GM21515 (cell line): ENCODE measurements around the gene HS6ST1.

Experiments
- ATAC-seq: cut with Tn5 transposase; IDR thresholded peaks from one replicate; pipeline ENCODE4 v1.9.1; 2021; ENCODE audit not compliant: unreplicated experiment

Gene HS6ST1

GRCh38 chr2:128300151-128301020, 18.3 kb downstream of the HS6ST1 start:
- no peak for ATAC-seq

GRCh38 chr2:128299628-128300027, 19.0 kb downstream of the HS6ST1 start:
- ATAC-seq: no peak

GRCh38 chr2:128298846-128299507, 19.7 kb downstream of the HS6ST1 start:
- no peak for ATAC-seq

- no peak for ATAC-seq
Measured at GRCh38 chr2:128298286-128298685, 20.4 kb downstream of the HS6ST1 start.

- no peak for ATAC-seq
Measured at GRCh38 chr2:128293870-128294455, 24.7 kb downstream of the HS6ST1 start.

- ATAC-seq: no peak
Measured at GRCh38 chr2:128293426-128293755, 25.3 kb downstream of the HS6ST1 start.

- ATAC-seq: no peak
Measured at GRCh38 chr2:128292599-128293425, 25.9 kb downstream of the HS6ST1 start.

GRCh38 chr2:128291844-128292598, 26.6 kb downstream of the HS6ST1 start:
- ATAC-seq: no peak

- ATAC-seq: no peak
Measured at GRCh38 chr2:128291161-128291843, 27.4 kb downstream of the HS6ST1 start.

GRCh38 chr2:128290356-128290755, 28.3 kb downstream of the HS6ST1 start:
- ATAC-seq: no peak

GRCh38 chr2:128289439-128289838, 29.2 kb downstream of the HS6ST1 start:
- no peak for ATAC-seq

- ATAC-seq: no peak
Measured at GRCh38 chr2:128288781-128289180, 29.9 kb downstream of the HS6ST1 start.

GRCh38 chr2:128287780-128288735, 30.6 kb downstream of the HS6ST1 start:
- ATAC-seq: no peak

- ATAC-seq: no peak
Measured at GRCh38 chr2:128286905-128287779, 31.5 kb downstream of the HS6ST1 start.

GRCh38 chr2:128286011-128286721, 32.5 kb downstream of the HS6ST1 start:
- no peak for ATAC-seq

GRCh38 chr2:128285329-128285931, 33.2 kb downstream of the HS6ST1 start:
- ATAC-seq: no peak

GRCh38 chr2:128284841-128285240, 33.8 kb downstream of the HS6ST1 start:
- ATAC-seq: no peak
